Measurements from ENCODE around the gene LAMC3. TPM values are rescaled to one million over a fixed set of nuclear protein-coding genes. Genes with fewer than 3 reads are reported as not detected.

LAMC3 gene
- total and polyA plus RNA-seq, 8 donors = 0.61 to 9.6 (median 0.93) TPM; not detected in 1

DNA sequence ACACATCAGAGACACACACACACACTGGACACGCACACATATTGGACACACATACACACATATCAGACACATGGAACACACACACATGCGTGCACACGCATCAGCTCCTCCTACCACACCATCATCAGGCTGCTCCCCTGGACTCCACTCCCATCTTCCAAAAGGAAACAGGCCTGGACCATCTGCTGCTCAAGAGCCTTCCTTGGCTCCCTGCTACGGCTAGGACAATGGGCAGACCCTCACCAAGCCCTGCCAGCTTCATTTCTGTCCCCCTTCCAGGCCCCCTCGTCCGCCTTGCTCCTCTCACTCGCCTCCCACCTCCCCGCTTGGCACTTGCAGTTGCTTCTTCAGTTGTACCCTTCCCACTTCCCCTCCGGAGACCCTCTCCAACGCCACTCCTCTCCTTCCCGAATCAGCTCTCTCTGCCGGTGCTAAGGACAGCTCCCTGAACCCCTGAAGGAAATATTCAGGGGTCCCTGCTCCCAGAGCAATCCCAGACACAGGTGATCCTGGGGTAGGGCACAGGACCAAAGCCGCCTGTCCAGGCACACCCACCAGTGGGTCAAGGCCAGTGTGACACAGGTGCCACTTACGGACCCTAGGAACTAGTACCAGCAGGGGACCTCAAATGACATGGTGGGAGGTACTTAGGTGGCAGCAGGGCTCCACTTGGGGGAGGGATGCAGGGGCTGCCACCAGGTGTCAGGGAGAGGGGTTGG, 12.1 kb upstream of the LAMC3 start:
- Histone ChIP-seq H3K4me1 (peaks cover 0 to 8% (median 2%) of the 10 kb centered on the region in 4 donors), H3K27ac (no peak overlapping the region), H3K9me3 (no peaks in the 10 kb centered on the region), H3K4me3 (no peak overlapping the region), H3K27me3 (peaks cover 0 to 90% (median 23%) of the 10 kb centered on the region in 3 donors), H3K36me3 (no peaks in the 10 kb centered on the region)
- no peak for DNase-seq
- TF ChIP-seq POLR2AphosphoS5 (IDR thresholded peaks at IDR 0.05) = no peak
- TF ChIP-seq, protein P1, sequence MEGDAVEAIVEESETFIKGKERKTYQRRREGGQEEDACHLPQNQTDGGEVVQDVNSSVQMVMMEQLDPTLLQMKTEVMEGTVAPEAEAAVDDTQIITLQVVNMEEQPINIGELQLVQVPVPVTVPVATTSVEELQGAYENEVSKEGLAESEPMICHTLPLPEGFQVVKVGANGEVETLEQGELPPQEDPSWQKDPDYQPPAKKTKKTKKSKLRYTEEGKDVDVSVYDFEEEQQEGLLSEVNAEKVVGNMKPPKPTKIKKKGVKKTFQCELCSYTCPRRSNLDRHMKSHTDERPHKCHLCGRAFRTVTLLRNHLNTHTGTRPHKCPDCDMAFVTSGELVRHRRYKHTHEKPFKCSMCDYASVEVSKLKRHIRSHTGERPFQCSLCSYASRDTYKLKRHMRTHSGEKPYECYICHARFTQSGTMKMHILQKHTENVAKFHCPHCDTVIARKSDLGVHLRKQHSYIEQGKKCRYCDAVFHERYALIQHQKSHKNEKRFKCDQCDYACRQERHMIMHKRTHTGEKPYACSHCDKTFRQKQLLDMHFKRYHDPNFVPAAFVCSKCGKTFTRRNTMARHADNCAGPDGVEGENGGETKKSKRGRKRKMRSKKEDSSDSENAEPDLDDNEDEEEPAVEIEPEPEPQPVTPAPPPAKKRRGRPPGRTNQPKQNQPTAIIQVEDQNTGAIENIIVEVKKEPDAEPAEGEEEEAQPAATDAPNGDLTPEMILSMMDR (IDR thresholded peaks at IDR 0.05) = no peak
- no peak for TF ChIP-seq EP300 (IDR thresholded peaks at IDR 0.05)
- no peak for TF ChIP-seq POLR2A (IDR thresholded peaks at IDR 0.05)
- 62 to 78% (median 72%) methylated on average over 14 of the region's 14 CpGs for whole genome bisulfite sequencing, 5 donors
- intact Hi-C loops (cut with DNase I; ENCODE audit: low total_unique reads) = no loop called here

DNA sequence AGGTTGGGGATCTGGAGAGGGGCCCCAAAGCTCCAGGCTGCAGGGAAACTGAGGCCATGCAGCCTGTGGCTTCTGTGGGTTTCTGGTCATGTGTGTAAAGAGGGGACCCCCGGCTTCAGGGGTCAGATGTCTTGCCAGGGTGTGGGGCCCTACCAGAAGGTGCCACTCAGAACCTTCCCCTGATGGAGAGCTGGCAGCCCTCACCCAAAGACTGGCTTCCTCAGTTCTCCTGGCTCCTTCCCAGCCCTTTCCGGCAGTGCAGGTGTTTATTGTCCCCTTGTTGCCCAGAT, 11.6 kb upstream of the LAMC3 start:
- no peaks in the 10 kb centered on the region for H3K9me3 ChIP-seq
- no peak for DNase-seq
- peaks cover 0 to 90% (median 23%) of the 10 kb centered on the region in 3 donors for H3K27me3 ChIP-seq
- H3K4me1 ChIP-seq = peaks cover 0 to 8% (median 2%) of the 10 kb centered on the region in 4 donors
- H3K27ac ChIP-seq = no peak overlapping the region
- WGBS, 5 donors = 0 to 71% (median 56%) methylated on average over 1 to 2 of the region's 2 CpGs
- no peak overlapping the region for H3K4me3 ChIP-seq
- intact Hi-C loops (cut with DNase I; ENCODE audit: low total_unique reads) = no loop called here
- TF ChIP-seq POLR2A (IDR thresholded peaks at IDR 0.05) (no peak), POLR2AphosphoS5 (IDR thresholded peaks at IDR 0.05) (no peak), EP300 (IDR thresholded peaks at IDR 0.05) (no peak)
- TF ChIP-seq, protein P1 (IDR thresholded peaks at IDR 0.05) = no peak
- H3K36me3 ChIP-seq = no peaks in the 10 kb centered on the region

DNA sequence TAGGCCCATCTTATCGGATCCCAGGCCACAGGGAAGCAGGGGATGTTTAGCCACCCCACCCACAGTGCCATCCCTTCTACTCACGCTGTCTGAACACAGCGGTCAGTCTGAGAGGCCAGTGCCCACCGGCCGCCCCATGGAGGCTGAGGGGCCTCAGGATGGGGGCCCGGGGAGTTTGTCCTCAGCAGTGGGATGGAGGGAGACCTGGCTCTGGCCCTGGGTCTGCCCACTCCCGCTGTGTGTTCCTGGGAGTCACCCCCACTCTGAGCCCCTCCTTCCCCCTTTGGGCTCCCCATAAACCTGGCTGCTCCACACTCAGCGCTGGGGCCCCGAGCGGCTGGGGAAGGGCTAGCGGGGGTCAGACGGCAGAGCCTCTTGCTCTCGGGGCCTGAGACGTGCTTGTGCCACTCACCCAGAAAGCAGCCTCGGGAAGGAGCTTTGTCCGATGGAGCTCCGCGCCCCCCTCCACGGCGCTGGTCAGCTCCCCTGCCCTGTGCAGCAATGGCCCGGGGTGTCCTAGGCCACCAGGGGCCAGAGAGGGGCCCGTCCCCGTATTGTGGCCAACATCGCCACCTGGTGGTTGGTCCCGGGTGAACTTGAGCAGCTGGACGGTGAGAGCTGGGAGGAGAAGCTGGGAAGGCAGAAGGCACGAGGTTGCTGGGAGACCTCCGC, 10.9 kb upstream of the LAMC3 start:
- intact Hi-C loops (cut with DNase I; ENCODE audit: low total_unique reads) = no loop called here
- Histone ChIP-seq H3K4me3 (no peak overlapping the region), H3K36me3 (no peaks in the 10 kb centered on the region), H3K9me3 (no peaks in the 10 kb centered on the region), H3K27me3 (peaks cover 0 to 89% (median 23%) of the 10 kb centered on the region in 3 donors), H3K4me1 (peaks cover 0 to 8% (median 2%) of the 10 kb centered on the region in 4 donors), H3K27ac (no peak overlapping the region)
- peak; percentile 48 to 76 for DNase-seq
- WGBS, 5 donors = 34 to 51% (median 36%) methylated on average over 19 to 28 of the region's 28 CpGs
- TF ChIP-seq, protein P1 (IDR thresholded peaks at IDR 0.05) = peak in 3 of 7 experiments; percentile 28 to 40 (median 36)
- no peak for TF ChIP-seq EP300 (IDR thresholded peaks at IDR 0.05)

DNA sequence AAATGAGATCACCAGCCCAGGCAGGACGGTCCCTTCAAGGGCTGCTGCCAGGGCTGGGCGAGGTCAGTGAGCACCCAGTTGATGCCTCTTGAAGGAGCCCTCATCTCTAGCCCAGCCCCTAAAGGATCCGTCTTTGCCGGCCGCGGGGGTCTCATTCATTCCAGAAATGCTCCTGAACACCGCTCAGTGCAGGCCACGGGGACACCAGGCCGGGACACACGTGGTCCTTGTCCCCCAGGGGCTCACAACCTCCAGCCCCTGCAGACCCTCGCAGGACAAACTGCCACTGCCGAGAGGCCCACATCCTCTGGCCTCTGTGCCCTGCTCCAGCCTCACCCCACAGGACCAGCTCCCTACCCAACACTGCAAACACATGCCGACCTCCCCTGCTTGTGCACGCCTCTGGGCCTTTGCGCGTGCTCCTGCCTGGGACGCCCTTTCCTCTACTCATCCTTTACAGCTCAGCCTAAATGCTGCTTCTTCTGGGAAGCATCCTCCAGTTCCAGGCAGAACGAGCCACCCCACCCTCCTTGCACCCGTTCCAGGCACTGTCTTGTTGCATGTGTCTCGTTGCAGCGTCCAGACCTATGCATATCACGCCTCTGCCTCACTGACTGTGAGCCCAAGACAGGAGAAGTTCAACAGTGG, 10.3 kb upstream of the LAMC3 start:
- TF ChIP-seq EP300 (IDR thresholded peaks at IDR 0.05) (no peak), POLR2AphosphoS5 (IDR thresholded peaks at IDR 0.05) (no peak), POLR2A (IDR thresholded peaks at IDR 0.05) (no peak)
- TF ChIP-seq, protein P1 (IDR thresholded peaks at IDR 0.05) = no peak
- Histone ChIP-seq H3K27ac (no peak overlapping the region), H3K9me3 (no peaks in the 10 kb centered on the region), H3K36me3 (no peaks in the 10 kb centered on the region), H3K27me3 (peaks cover 0 to 87% (median 23%) of the 10 kb centered on the region in 3 donors), H3K4me1 (peaks cover 0 to 8% (median 2%) of the 10 kb centered on the region in 4 donors), H3K4me3 (no peak overlapping the region)
- 59 to 66% (median 63%) methylated on average over 14 to 22 of the region's 22 CpGs for WGBS, 5 donors
- intact Hi-C loops (cut with DNase I; ENCODE audit: low total_unique reads) = no loop called here
- DNase-seq = no peak

Measured in stomach (tissue), 9 donors.